CD14-positive monocyte (primary cell): ENCODE results near the gene DUS1L. TPM values are rescaled to one million over a fixed set of nuclear protein-coding genes. Genes with fewer than 3 reads are reported as not detected.
"Not testable (repeated sequence)": the region's sequence is repeated elsewhere in the genome, so short reads cannot be mapped to it uniquely, and the experiment has no call there.

Experiments used
- DNase-seq, 3 donors: peaks; one replicate each; pipeline ENCODE4 v3.0.0-alpha.2; 2011 to 2022
- H2AFZ ChIP-seq: 2 replicates; pipeline ENCODE4 v1.6.0; 2012; ENCODE audit warnings: mild to moderate bottlenecking, low read depth, low read length, inconsistent platforms; ENCODE audit not compliant: insufficient read depth, poor library complexity, severe bottlenecking
- H3K27ac ChIP-seq, 2 donors: 1 replicate in 1 of 2; 2 replicates in 1 of 2; pipeline ENCODE4 v1.5.1; 2012 to 2013; ENCODE audit warnings: low read length in 2 of 2, control low read depth in 1 of 2, inconsistent platforms in 1 of 2, low read depth in 1 of 2, mild to moderate bottlenecking in 1 of 2
- H3K27me3 ChIP-seq, 2 donors: one replicate each; pipeline versions ENCODE4 v1.6.0 to v1.6.1; 2011 to 2013; ENCODE audit warnings: low read length in 2 of 2; ENCODE audit not compliant: control insufficient read depth in 2 of 2, insufficient read depth in 2 of 2
- H3K36me3 ChIP-seq, 2 donors: replicated peaks in 1 of 2; 1 replicate in 1 of 2; 2 replicates in 1 of 2; pipeline versions ENCODE4 v1.5.1 to v1.6.1; 2012 to 2013; ENCODE audit warnings: low read length in 2 of 2, control low read depth in 1 of 2, inconsistent platforms in 1 of 2, mild to moderate bottlenecking in 1 of 2; ENCODE audit not compliant: insufficient read depth in 2 of 2, control insufficient read depth in 1 of 2
- H3K4me1 ChIP-seq, 2 donors: 1 replicate in 1 of 2; 2 replicates in 1 of 2; pipeline versions ENCODE4 v1.5.1 to v1.6.1; 2012 to 2013; ENCODE audit warnings: low read length in 2 of 2, control low read depth in 1 of 2, inconsistent platforms in 1 of 2, mild to moderate bottlenecking in 1 of 2, moderate library complexity in 1 of 2; ENCODE audit not compliant: insufficient read depth in 2 of 2, control insufficient read depth in 1 of 2
- H3K4me2 ChIP-seq: replicated peaks from 2 replicates; pipeline ENCODE3; 2012; ENCODE audit warnings: low read length, moderate library complexity, mild to moderate bottlenecking; ENCODE audit not compliant: poor library complexity, severe bottlenecking; ENCODE audit errors: extremely low read depth
- H3K4me3 ChIP-seq, 3 experiments: fragments of 200-600 bp in 1 of 3; sonication (generic) in 1 of 3; replicated peaks in 1 of 3; 1 replicate in 2 of 3; 2 replicates in 1 of 3; pipeline ENCODE4 v1.5.1; 2011 to 2013; ENCODE audit warnings: low read length in 3 of 3, mild to moderate bottlenecking in 3 of 3, control low read depth in 2 of 3, low read depth in 2 of 3, inconsistent platforms in 1 of 3, moderate library complexity in 1 of 3
- H3K79me2 ChIP-seq: 2 replicates; pipeline ENCODE4 v1.6.0; 2012; ENCODE audit warnings: mild to moderate bottlenecking, control low read depth, inconsistent platforms, low read length, moderate library complexity; ENCODE audit not compliant: insufficient read depth
- H3K9ac ChIP-seq: 2 replicates; pipeline ENCODE4 v1.6.0; 2017; ENCODE audit warnings: low read length, mild to moderate bottlenecking; ENCODE audit not compliant: insufficient read depth, poor library complexity, severe bottlenecking
- H3K9me3 ChIP-seq, 2 donors: replicated peaks in 1 of 2; 1 replicate in 1 of 2; 2 replicates in 1 of 2; pipeline versions ENCODE4 v1.5.1 to v1.6.1; 2012 to 2013; ENCODE audit warnings: low read length in 2 of 2, control low read depth in 1 of 2; ENCODE audit not compliant: control insufficient read depth in 1 of 2, insufficient read depth in 1 of 2
- H4K20me1 ChIP-seq: 2 replicates; pipeline ENCODE4 v1.6.0; 2012; ENCODE audit warnings: mild to moderate bottlenecking, low read length, control low read depth, moderate library complexity; ENCODE audit not compliant: insufficient read depth
- H3K27ac Mint-ChIP-seq, 7 donors: one replicate each; pipeline ENCODE4 v1.8.0; 2020; ENCODE audit warnings: mild to moderate bottlenecking in 7 of 7, mixed read lengths in 7 of 7, moderate library complexity in 6 of 7, inconsistent platforms in 2 of 7
- H3K27me3 Mint-ChIP-seq, 3 donors: one replicate each; pipeline ENCODE4 v1.8.0; 2021 to 2022; ENCODE audit warnings: low read depth in 3 of 3, mild to moderate bottlenecking in 3 of 3, mixed read lengths in 3 of 3, moderate library complexity in 3 of 3, inconsistent platforms in 1 of 3
- H3K36me3 Mint-ChIP-seq, 2 donors: one replicate each; pipeline ENCODE4 v1.8.0; 2020; ENCODE audit warnings: mixed read lengths in 2 of 2, inconsistent platforms in 1 of 2, mild to moderate bottlenecking in 1 of 2
- H3K4me1 Mint-ChIP-seq: one replicate; pipeline ENCODE4 v1.8.0; 2020; ENCODE audit warnings: mild to moderate bottlenecking, mixed read lengths
- H3K4me3 Mint-ChIP-seq, 2 donors: one replicate each; pipeline ENCODE4 v1.8.0; 2020; ENCODE audit warnings: mild to moderate bottlenecking in 2 of 2, mixed read lengths in 2 of 2, moderate library complexity in 1 of 2
- H3K9me3 Mint-ChIP-seq, 7 donors: one replicate each; pipeline ENCODE4 v1.8.0; 2020 to 2022; ENCODE audit warnings: mixed read lengths in 7 of 7, mild to moderate bottlenecking in 6 of 7, moderate library complexity in 6 of 7, inconsistent platforms in 2 of 7
- CTCF ChIP-seq: fragments of 200-600 bp; IDR thresholded peaks from one replicate; pipeline ENCODE4 v1.8.0; 2022; ENCODE audit warnings: antibody characterized with exemption, mild to moderate bottlenecking
- WGBS: methylation state at CpG from one replicate; pipeline ENCODE4 v1.1.5; 2013; ENCODE audit warnings: missing lambda C conversion rate; ENCODE audit not compliant: insufficient coverage; 5-methylcytosine and 5-hydroxymethylcytosine counted together
- intact Hi-C, 2 donors: fragments of 100-400 bp; cut with micrococcal nuclease; formaldehyde crosslinking; loops; one replicate each; pipeline versions ENCODE4 v1.15.0 to v1.15.1; 2023
- polyA plus RNA-seq, 3 donors: library from polyadenylated mRNA; depleted of rRNA in 1 of 3; unstranded in 2 of 3; stranded (reverse) in 1 of 3; fragments of 300-500 nt in 2 of 3; fragments of >200 nt in 1 of 3; fragmentation: Illumina TruSeq in 2 of 3; gene quantifications; 1 replicate in 2 of 3; 2 replicates in 1 of 3; pipeline ENCODE4 v1.2.3, GENCODE V29; 2012 to 2021

DUS1L gene
- polyA plus RNA-seq, 3 donors = 23.9 to 175 (median 47.6) TPM

DNA sequence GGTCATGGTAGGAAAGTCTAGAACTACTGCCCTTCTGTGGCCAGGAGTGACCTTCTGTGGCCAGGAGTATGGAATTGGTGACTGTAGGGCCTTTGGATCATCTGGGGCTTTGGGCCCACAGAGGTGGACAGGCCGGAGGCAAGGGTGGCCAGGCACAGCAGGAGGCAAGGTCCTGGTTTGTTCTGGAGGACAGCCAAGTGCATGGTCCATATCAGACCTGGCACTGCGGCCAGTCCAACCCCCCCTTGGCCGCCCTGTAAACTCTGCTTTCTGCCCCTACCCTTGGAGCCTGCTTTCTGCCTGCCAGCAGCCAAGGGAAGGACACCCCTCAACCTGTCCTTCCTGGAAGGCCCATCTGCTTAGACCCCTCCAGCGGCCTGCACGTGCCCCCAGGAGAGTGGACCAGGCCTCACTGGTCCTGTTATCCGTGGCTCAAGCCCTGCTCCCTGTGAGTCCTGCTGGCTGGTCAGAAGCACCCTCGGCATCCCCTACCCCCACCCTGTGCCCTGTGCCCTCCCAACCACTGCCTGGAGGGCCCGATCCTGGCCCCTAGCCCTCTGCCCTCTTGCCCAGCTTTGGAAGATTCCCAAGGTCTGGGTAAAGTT, 25.8 kb downstream of the DUS1L start:
- peaks cover 26 to 36% of the 10 kb centered on the region in 2 donors for H3K4me1 ChIP-seq
- H3K36me3 ChIP-seq = peaks cover 0 to 7% of the 10 kb centered on the region in 2 donors
- H4K20me1 ChIP-seq = peaks cover 11% of the 10 kb centered on the region
- H3K79me2 ChIP-seq = peaks cover 3% of the 10 kb centered on the region
- Mint-ChIP-seq H3K4me3 (no peak overlapping the region), H3K4me1 (peaks cover 33% of the 10 kb centered on the region), H3K9me3 (peaks cover 0 to 2% (median 0%) of the 10 kb centered on the region in 7 donors), H3K27ac (peak overlapping the region in 2 of 7 donors; percentile 41 to 65), H3K36me3 (peaks cover 10% of the 10 kb centered on the region in 2 donors), H3K27me3 (peaks cover 1 to 6% (median 4%) of the 10 kb centered on the region in 3 donors)
- no peak overlapping the region for H2AFZ ChIP-seq
- no peak overlapping the region for H3K4me2 ChIP-seq
- no peaks in the 10 kb centered on the region for H3K27me3 ChIP-seq
- DNase-seq = no peak
- no peak for TF ChIP-seq CTCF
- H3K9ac ChIP-seq = no peak overlapping the region
- intact Hi-C loops = loop anchor here (5.0 to 10.0 kb wide), 4 partner anchors 55 to 415 kb away; partner anchors contain the start of genes CYBC1 (in 1 of the 2), FASN (in 1 of the 2), NARF (in 1 of the 2) and SLC25A10 (in 1 of the 2)
- WGBS = 100% methylated on average over 8 of the region's 8 CpGs
- no peaks in the 10 kb centered on the region for H3K9me3 ChIP-seq
- H3K4me3 ChIP-seq = no peak overlapping the region
- no peak overlapping the region for H3K27ac ChIP-seq

DNA sequence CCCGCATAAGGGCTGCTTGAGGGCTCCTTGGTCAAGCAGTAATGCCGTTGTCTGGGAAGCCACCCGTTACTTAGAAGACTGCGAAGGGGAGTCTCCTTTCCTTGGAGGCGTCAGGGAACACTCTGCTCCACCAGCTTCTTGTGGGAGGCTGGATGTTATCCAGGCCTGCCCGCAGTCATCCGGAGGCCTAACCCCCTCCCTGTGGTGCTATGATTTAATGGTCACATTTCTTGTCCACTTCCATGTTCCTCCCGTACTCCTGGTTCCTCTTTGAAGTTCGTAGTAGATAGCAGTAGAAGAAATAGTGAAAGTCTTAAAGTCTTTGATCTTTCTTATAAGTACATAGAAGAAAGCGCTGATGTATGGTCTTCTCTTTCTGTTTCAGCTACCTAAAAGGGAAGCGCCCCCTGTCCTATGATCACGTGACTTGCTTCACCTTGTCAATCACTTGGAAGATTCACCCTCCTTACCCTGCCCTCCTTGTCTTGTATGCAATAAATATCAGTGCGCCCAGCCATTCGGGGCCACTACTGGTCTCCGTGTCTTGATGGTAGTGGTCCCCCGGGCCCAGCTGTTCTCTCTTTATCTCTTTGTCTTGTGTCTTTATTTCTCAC, 26.7 kb downstream of the DUS1L start:
- intact Hi-C loops = loop anchor here (5.0 to 10.0 kb wide), 4 partner anchors 56 to 416 kb away; partner anchors contain the start of genes CYBC1 (in 1 of the 2), FASN (in 1 of the 2), NARF (in 1 of the 2) and SLC25A10 (in 1 of the 2)
- 83% methylated on average over 9 of the region's 16 CpGs for WGBS

More for the DNA sequence above, 26.7 kb downstream of the DUS1L start:
- not testable (repeated sequence) for H3K27ac ChIP-seq, H3K4me3 ChIP-seq, H3K36me3 ChIP-seq, H3K4me2 ChIP-seq, H3K9ac ChIP-seq, H3K9me3 Mint-ChIP-seq, H3K27me3 ChIP-seq, H3K9me3 ChIP-seq, H3K79me2 ChIP-seq, DNase-seq, H3K27me3 Mint-ChIP-seq
- peak overlapping the region; percentile 35 for H2AFZ ChIP-seq
- H3K27ac Mint-ChIP-seq = peak overlapping the region in 4 of 7 donors; percentile 3 to 69 (median 56)
- peaks cover 33% of the 10 kb centered on the region for H3K4me1 Mint-ChIP-seq
- H4K20me1 ChIP-seq = peaks cover 11% of the 10 kb centered on the region
- H3K4me1 ChIP-seq = peaks cover 26 to 36% of the 10 kb centered on the region in 2 donors
- peaks cover 11 to 15% of the 10 kb centered on the region in 2 donors for H3K36me3 Mint-ChIP-seq
- peak overlapping the region; percentile 12 to 21 for H3K4me3 Mint-ChIP-seq
